22Rv1 (cell line): Measurements from ENCODE around the gene GAN.

Experiments
- CTCF ChIP-seq: fragments of 450-650 bp; IDR thresholded peaks from 2 replicates; pipeline ENCODE4 v1.5.1; 2017; ENCODE audit warnings: mild to moderate bottlenecking
- ZFX ChIP-seq: fragments of 450-650 bp; IDR thresholded peaks from 2 replicates; pipeline ENCODE4 v1.6.1; 2017; ENCODE audit warnings: antibody characterized with exemption, borderline replicate concordance

GRCh38 chr16:81329947-81330346, 15.2 kb downstream of the GAN start:
- no peak for TF ChIP-seq CTCF
- TF ChIP-seq ZFX = no peak
